Panc1 (cell line): ENCODE data around the gene ADGRV1. TPM values are rescaled to one million over a fixed set of nuclear protein-coding genes. Genes with fewer than 3 reads are reported as not detected.

Experiments
- ATAC-seq: fragments of 200-7000 bp; cut with Tn5 transposase; 2 replicates; pipeline ENCODE4 v1.9.1; 2020; ENCODE audit warnings: mild to moderate bottlenecking, moderate library complexity
- BruUV-seq: library from RNA; stranded (reverse); fragments of 400-500 nt; replicated peaks from 2 replicates; lab custom pipeline; 2021; lab: Mats Ljungman, UMichigan
- CTCF ChIA-PET: fragments of 300-600 bp; sonication (Branson Sonifier 250); formaldehyde crosslinking; loops from one replicate; lab custom pipeline; 2022; ENCODE audit warnings: antibody characterized with exemption; lab: Charles Lee
- POLR2A ChIA-PET: fragments of 300-600 bp; sonication (Branson Sonifier 250); formaldehyde crosslinking; loops from one replicate; lab custom pipeline; 2022; ENCODE audit warnings: antibody characterized with exemption; lab: Charles Lee
- DNase-seq: peaks from one replicate; pipeline ENCODE4 v3.0.0-alpha.2; 2010; ENCODE audit warnings: low read depth, low spot score
- H3K27ac ChIP-seq: 2 replicates; pipeline ENCODE4 v1.5.1; 2011; ENCODE audit warnings: mild to moderate bottlenecking, low read length, inconsistent platforms
- H3K27me3 ChIP-seq: fragments of 200-500 bp; sonication (Bioruptor generic); 2 replicates; pipeline ENCODE4 v1.6.0; 2014; ENCODE audit warnings: low read length, inconsistent platforms; ENCODE audit not compliant: control insufficient read depth, insufficient read depth
- H3K36me3 ChIP-seq: fragments of 200-500 bp; sonication (Bioruptor generic); 2 replicates; pipeline ENCODE4 v1.5.1; 2014; ENCODE audit warnings: inconsistent platforms, mild to moderate bottlenecking, low read length, moderate library complexity; ENCODE audit not compliant: control insufficient read depth, insufficient read depth
- H3K4me1 ChIP-seq: 2 replicates; pipeline ENCODE4 v1.5.1; 2011; ENCODE audit warnings: inconsistent platforms, mild to moderate bottlenecking, low read length, moderate library complexity; ENCODE audit not compliant: control insufficient read depth, insufficient read depth
- H3K4me3 ChIP-seq, 2 experiments: 2 replicates each; pipeline ENCODE4 v1.5.1; 2011 to 2012; ENCODE audit warnings: low read depth in 2 of 2, low read length in 2 of 2, mild to moderate bottlenecking in 2 of 2, inconsistent platforms in 1 of 2, moderate library complexity in 1 of 2
- H3K9me3 ChIP-seq: fragments of 200-500 bp; sonication (Bioruptor generic); 2 replicates; pipeline ENCODE4 v1.5.1; 2014; ENCODE audit warnings: low read depth, mild to moderate bottlenecking, inconsistent platforms, low read length, moderate library complexity; ENCODE audit not compliant: control insufficient read depth, insufficient read depth
- POLR2AphosphoS5 ChIP-seq: IDR thresholded peaks from 2 replicates; pipeline ENCODE4 v1.6.1; 2012; ENCODE audit warnings: mild to moderate bottlenecking, low read depth, low read length, moderate library complexity
- SIN3A ChIP-seq: IDR thresholded peaks from 2 replicates; pipeline ENCODE4 v1.6.1; 2012; ENCODE audit warnings: low read depth, mild to moderate bottlenecking, low read length, moderate library complexity, borderline replicate concordance; ENCODE audit not compliant: insufficient read depth
- TCF7L2 ChIP-seq: IDR thresholded peaks from 2 replicates; pipeline ENCODE4 v1.6.1; 2011; ENCODE audit warnings: mild to moderate bottlenecking, low read depth, low read length, inconsistent platforms
- in situ Hi-C: cut with HindIII; loops from 2 replicates; pipeline ENCODE4 v1.10.0; 2016; ENCODE audit warnings: low sequenced_read_pairs, low pct_unique_long_range_greater_than_20kb
- intact Hi-C: fragments of 100-400 bp; cut with micrococcal nuclease; formaldehyde crosslinking; loops from one replicate; pipeline ENCODE4 v1.10.0; 2022; ENCODE audit not compliant: unreplicated experiment
- total RNA-seq: library from RNA; stranded (reverse); gene quantifications from one replicate; pipeline ENCODE4 v1.2.1, GENCODE V29; 2021; ENCODE audit not compliant: unreplicated experiment
- TF ChIP-seq, protein P1 (sequence below): fragments of 450-650 bp; IDR thresholded peaks from 2 replicates; pipeline ENCODE4 v1.5.1; 2017; ENCODE audit warnings: mild to moderate bottlenecking
- TF ChIP-seq, protein P2 (sequence below), 2 experiments: IDR thresholded peaks; 2 replicates each; pipeline ENCODE4 v1.6.1; 2011 to 2012; ENCODE audit warnings: low read depth in 2 of 2, control low read depth in 1 of 2, low read length in 1 of 2, mild to moderate bottlenecking in 1 of 2, moderate library complexity in 1 of 2; ENCODE audit not compliant: insufficient read depth in 1 of 2

The ADGRV1 gene
- total RNA-seq, 1 experiment from 2014 or later = 0.49 TPM

DNA sequence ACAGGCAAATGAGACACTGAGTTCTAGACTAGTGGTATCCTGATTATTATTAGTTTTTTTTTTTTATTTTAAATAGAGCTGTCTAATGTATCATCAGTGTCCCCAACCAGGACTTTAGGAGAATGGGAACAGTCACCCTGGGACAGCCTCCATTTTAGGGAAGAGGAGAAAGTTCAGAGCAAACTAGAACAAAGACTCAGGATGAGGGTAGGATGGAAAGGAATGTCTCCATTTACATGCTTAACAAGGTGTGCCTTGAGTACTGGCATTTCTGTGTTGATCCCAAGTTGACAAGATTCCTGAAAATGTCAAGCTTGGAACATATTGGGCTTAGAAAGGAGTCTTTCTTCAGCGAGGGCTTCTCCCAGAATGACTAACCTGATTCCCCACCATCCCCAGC is 601.0 kb downstream of the ADGRV1 start:
- CTCF ChIA-PET = no interaction called here
- POLR2A ChIA-PET = interaction anchor here (0.5 kb wide), 1 partner anchor 88 kb away, joined by 3 read pairs; no protein-coding TSS in a partner anchor

DNA sequence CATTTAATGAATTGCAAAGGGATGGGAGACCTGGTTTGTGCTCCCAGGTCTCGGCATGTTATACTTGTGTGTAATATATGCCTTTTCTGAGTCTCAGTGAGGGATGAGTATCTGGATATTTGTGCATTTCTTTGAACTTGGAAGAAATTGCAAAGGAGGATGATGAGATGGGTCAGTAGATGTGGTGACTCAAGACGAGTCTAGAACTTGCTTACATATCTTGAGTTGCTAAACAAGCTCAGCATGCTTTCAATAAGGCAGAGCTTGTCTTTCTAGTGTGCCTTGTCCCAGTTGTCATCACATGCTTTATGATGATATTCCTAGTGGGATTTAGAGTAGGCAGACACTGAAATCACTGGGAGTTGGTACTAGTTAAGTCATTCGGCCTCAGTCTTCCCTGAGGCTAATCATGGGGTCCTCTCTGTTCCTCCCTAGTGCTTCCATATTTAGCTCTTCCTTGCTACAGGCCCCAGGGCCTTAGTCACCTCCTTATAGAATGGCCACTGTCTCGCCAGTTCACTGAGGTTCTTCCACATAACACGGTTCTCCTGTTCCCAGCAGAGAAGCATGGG is 602.2 kb downstream of the ADGRV1 start:
- BruUV-seq = no TSS peak
- Histone ChIP-seq H3K27ac (no peak overlapping the region), H3K9me3 (no peaks in the 10 kb centered on the region), H3K4me3 (no peak overlapping the region), H3K4me1 (peaks cover 9% of the 10 kb centered on the region), H3K36me3 (no peaks in the 10 kb centered on the region), H3K27me3 (no peaks in the 10 kb centered on the region)
- DNase-seq (no peak), ATAC-seq (no peak)
- in situ Hi-C loops (no loop called here), intact Hi-C loops (no loop called here)
- POLR2A ChIA-PET = no interaction called here
- TF ChIP-seq, protein P1, sequence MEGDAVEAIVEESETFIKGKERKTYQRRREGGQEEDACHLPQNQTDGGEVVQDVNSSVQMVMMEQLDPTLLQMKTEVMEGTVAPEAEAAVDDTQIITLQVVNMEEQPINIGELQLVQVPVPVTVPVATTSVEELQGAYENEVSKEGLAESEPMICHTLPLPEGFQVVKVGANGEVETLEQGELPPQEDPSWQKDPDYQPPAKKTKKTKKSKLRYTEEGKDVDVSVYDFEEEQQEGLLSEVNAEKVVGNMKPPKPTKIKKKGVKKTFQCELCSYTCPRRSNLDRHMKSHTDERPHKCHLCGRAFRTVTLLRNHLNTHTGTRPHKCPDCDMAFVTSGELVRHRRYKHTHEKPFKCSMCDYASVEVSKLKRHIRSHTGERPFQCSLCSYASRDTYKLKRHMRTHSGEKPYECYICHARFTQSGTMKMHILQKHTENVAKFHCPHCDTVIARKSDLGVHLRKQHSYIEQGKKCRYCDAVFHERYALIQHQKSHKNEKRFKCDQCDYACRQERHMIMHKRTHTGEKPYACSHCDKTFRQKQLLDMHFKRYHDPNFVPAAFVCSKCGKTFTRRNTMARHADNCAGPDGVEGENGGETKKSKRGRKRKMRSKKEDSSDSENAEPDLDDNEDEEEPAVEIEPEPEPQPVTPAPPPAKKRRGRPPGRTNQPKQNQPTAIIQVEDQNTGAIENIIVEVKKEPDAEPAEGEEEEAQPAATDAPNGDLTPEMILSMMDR = no peak
- TF ChIP-seq SIN3A = no peak
- TF ChIP-seq TCF7L2 = no peak
- no peak for TF ChIP-seq POLR2AphosphoS5
- TF ChIP-seq, protein P2, sequence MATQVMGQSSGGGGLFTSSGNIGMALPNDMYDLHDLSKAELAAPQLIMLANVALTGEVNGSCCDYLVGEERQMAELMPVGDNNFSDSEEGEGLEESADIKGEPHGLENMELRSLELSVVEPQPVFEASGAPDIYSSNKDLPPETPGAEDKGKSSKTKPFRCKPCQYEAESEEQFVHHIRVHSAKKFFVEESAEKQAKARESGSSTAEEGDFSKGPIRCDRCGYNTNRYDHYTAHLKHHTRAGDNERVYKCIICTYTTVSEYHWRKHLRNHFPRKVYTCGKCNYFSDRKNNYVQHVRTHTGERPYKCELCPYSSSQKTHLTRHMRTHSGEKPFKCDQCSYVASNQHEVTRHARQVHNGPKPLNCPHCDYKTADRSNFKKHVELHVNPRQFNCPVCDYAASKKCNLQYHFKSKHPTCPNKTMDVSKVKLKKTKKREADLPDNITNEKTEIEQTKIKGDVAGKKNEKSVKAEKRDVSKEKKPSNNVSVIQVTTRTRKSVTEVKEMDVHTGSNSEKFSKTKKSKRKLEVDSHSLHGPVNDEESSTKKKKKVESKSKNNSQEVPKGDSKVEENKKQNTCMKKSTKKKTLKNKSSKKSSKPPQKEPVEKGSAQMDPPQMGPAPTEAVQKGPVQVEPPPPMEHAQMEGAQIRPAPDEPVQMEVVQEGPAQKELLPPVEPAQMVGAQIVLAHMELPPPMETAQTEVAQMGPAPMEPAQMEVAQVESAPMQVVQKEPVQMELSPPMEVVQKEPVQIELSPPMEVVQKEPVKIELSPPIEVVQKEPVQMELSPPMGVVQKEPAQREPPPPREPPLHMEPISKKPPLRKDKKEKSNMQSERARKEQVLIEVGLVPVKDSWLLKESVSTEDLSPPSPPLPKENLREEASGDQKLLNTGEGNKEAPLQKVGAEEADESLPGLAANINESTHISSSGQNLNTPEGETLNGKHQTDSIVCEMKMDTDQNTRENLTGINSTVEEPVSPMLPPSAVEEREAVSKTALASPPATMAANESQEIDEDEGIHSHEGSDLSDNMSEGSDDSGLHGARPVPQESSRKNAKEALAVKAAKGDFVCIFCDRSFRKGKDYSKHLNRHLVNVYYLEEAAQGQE (IDR thresholded peaks at IDR 0.05; ENCODE audit: insufficient read depth in 1 of 2, low read depth in 2 of 2, low read length in 1 of 2) = no peak
- CTCF ChIA-PET = no interaction called here

More for the DNA sequence above, 601.0 kb downstream of the ADGRV1 start:
- Histone ChIP-seq H3K4me1 (peaks cover 9% of the 10 kb centered on the region), H3K36me3 (no peaks in the 10 kb centered on the region), H3K9me3 (no peaks in the 10 kb centered on the region), H3K27me3 (no peaks in the 10 kb centered on the region), H3K4me3 (no peak overlapping the region), H3K27ac (no peak overlapping the region)
- no peak for ATAC-seq
- DNase-seq = no peak
- in situ Hi-C loops = no loop called here
- BruUV-seq = no TSS peak
- TF ChIP-seq POLR2AphosphoS5 = no peak
- TF ChIP-seq, protein P1 = no peak
- no peak for TF ChIP-seq TCF7L2
- no peak for TF ChIP-seq SIN3A
- TF ChIP-seq, protein P2 (IDR thresholded peaks at IDR 0.05; ENCODE audit: insufficient read depth in 1 of 2, low read depth in 2 of 2, low read length in 1 of 2) = no peak
- intact Hi-C loops = no loop called here
